ENCODE data around the gene MRPL16.

The MRPL16 gene

DNA sequence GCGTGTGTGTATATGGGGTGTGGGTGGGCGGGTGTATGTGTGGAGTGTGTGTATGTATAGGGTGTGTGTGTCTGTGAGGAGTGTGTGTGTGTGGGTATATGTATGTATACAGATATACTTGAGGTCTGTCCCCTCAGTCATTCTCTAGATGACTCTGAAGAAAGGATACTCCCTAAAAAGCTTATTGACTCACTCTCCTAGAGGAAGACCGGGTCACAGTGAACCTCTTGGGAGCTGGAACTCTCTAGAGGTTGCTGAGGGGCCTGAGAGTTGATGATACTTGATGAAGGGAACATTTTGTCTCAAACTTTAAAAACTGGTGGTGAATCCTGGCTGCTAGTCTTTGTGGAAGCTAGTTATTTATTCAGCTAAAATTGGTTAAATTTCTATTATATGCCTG is 40.3 kb downstream of the MRPL16 start:
- no peak for DNase-seq

DNA sequence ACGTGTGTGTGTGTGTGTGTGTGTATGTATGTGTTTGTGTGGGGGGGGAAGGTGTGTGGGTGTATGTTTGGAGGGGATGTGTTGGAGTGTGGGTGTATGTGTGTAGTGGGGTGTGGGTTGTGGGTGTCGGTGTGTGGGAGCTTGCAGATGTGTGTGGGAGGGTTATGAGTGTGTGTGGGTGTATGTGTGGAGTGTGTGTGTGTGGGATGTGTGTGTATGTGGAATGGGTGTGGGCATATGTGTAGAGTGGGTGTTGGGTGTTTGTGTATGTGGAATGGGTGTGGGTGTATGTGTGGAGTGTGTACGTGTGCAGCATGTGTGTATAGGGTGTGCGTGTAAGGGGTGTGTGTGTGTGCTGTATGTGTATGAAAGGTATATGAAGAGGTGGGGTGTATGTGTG is 40.8 kb downstream of the MRPL16 start:
- no peak for DNase-seq

DNA sequence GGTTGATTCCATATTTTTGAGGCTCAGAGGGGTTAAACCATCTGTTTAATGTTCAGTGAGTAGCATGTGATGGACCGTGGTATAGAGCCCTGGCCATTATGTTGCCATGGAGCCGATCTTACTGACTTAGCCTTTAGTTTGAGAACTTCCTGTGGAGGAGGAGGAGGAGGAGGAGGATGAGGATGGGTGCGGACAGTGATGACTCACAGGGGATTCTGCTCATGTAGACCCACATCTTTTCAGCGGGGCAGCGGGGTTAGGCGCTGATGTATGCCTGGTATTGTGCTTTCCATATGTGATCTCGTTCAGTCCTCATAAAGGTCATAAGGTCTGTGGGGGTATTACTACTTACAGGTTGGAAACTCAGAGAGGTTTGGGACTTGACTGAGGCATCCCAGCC is 41.5 kb downstream of the MRPL16 start:
- no peak for DNase-seq

DNA sequence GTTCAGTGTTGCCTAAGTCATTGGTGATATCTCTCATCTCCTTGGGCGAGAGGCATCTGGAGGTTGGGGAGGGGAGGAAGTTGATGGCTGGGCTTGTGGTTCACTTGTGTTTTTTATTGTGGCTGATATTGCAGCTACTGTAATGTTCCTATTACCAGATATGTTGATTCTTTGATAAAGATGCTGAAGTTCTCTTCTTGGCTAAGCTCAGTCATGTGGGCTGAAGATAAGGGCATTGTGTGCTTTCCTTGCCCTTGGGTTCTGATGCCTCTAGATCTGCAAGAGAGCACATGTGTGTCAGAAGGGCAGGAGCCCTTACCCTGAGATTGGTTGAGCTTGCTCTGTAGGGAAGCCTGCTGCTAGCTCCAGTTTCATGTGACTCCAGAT is 43.4 kb downstream of the MRPL16 start:
- DNase-seq: no peak

GRCh38 chr11:59766542-59767224 is 43.9 kb downstream of the MRPL16 start:
- no peak for DNase-seq

DNA sequence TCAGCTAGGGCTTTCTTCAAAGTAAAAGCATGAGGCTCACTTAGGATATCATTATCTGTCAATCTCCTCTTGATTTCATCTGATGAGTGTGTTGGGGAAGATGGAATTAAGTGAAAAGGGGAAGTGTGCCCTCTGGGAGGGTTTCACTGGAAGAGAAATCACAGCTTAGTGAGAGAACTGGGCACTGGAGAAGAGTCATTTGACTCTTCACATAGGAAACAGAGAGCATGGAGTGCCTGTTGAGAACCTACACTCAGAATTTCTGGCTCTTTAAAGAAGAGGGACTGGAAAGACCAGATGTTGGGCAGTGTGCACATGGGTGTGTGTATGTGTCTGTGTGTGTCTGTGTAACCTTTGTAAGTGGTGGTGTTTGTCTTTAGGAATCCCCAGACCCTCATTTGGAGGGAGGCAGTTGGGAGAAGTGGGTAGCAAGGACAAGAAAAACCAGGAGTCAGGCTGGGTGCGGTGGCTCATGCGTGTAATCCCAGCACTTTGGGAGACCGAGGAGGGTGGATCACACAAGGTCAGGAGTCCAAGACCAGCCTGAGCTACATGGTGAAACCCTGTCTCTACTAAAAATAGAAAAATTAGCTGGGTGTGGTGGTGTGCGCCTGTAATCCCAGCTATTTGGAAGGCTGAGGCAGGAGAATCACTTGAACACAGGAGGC is 45.4 kb downstream of the MRPL16 start:
- no peak for DNase-seq

DNA sequence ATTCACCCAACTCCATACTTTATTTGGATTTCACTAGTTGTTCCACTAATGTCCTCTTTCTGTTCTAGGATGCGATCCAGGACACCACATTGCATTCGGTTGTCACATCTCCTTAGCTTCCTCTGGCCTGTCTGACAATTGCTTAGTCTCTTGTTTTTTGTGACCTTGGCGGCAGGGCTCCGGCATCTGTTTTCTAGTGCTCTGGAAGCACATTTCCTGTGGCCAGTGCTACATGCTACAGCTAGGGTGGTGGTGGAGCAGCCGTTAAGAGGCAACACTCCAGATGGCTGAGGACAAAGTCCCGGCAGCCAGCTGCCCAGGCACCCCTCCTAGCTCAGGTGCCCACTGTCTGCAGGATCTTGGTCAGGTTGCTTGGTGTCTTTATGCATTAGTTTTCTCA is 48.6 kb downstream of the MRPL16 start:
- no peak for DNase-seq

- DNase-seq: no peak
Measured at GRCh38 chr11:59760771-59761170, 49.8 kb downstream of the MRPL16 start.

GRCh38 chr11:59759900-59760299 is 50.7 kb downstream of the MRPL16 start:
- no peak for DNase-seq

- DNase-seq: no peak
Measured at GRCh38 chr11:59758401-59759037, 52.1 kb downstream of the MRPL16 start.

- DNase-seq: no peak
Measured at GRCh38 chr11:59756845-59757244, 53.7 kb downstream of the MRPL16 start.

GRCh38 chr11:59756558-59756840 is 54.1 kb downstream of the MRPL16 start:
- no peak for DNase-seq

All from NCI-H187 (cell line).